Left forelimb (tissue), 1 donor: Measurements from ENCODE around the gene RBKS.
A peak's percentile ranks its signal among the peaks of the same experiment; 100 is the strongest.

Experiments used
- DNase-seq: peaks from one replicate; pipeline ENCODE4 v3.0.0-alpha.2; 2018; ENCODE audit warnings: low spot score

RBKS gene

GRCh38 chr2:27890146-27890923 is at the start of gene RBKS, which contains the start of gene BABAM2:
Gene RBKS, minus strand, starts transcription at chr2:27890387. Its CDS starts 42 bp downstream, at chr2:27890345.
Gene BABAM2, plus strand, starts transcription at chr2:27890729. Its CDS starts 3,828 bp downstream, at chr2:27894557.
- peak; percentile 91 for DNase-seq

DNA sequence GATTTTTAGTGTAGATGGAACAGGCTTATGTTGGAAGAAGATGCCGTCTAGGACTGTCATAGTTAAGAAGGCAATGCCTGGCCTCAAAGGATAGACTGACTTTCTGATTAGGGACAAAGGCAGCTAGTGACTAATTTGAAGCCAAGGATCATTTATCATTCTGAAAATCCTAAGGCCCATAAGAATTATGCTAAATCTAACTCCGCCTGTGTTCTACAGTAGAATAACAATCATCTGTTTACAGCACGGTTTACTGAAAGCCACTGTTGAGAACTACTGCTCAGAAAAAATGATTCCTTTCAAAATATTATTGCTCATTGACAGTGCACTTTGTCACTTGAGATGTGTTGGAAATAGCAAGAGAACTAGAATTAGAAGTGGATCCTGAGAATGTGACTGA is 44.8 kb upstream of the RBKS start:
- DNase-seq: no peak

GRCh38 chr2:27932396-27932795 is 42.2 kb upstream of the RBKS start:
- no peak for DNase-seq

DNA sequence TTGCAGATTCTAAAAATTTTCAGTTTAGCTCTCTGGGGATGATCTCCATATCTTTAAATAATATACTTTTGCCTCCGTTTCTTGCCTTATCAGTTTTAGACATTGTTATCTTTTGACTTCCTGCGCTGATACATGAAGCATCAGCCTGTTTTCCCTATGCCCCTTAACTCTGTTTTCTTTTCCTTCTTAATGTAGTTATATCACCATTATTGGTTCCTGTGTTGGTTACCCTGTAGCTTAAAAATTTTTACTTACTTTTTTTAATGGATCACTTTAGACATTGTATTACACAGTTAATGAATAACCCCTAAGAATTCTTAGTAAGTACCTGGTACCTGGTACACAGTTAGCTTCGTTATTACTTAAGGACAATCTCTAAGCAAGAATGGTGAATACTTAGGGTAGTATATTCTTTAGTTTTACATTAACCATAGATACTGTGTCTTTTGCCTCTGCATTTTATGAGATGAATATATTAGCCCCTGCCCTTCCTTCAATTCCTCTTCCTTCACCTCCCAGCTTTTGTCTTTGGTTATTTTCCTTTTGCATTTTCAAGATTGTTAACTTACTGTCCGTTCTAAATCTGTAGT is 41.3 kb upstream of the RBKS start:
- no peak for DNase-seq

DNA sequence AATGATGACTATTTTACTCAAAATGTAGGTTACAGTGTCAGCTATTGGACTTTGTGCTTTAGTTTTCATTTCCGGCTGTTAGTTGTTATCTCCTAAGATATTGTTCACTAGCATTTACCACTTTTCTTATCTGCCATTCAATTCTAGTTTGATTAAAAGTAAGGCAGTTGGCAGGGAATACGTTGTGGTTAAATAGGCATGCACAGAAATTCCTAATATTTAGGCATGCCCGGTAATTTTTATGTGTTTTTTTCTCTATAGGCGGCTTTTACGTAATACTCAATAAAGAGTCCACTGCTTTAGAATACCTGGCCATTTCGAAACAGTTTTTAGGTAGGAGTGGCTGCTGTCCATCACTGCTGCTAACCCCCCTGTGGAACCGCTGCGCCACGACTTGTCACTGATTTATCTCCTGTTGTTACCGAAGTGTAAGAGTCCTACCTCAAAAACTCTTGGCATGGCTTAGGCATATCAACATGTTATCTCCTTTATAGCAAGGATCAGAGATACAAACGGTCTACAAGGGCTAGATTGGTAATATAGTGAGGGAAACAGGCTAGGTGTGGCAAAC is 39.8 kb upstream of the RBKS start:
- no peak for DNase-seq

DNA sequence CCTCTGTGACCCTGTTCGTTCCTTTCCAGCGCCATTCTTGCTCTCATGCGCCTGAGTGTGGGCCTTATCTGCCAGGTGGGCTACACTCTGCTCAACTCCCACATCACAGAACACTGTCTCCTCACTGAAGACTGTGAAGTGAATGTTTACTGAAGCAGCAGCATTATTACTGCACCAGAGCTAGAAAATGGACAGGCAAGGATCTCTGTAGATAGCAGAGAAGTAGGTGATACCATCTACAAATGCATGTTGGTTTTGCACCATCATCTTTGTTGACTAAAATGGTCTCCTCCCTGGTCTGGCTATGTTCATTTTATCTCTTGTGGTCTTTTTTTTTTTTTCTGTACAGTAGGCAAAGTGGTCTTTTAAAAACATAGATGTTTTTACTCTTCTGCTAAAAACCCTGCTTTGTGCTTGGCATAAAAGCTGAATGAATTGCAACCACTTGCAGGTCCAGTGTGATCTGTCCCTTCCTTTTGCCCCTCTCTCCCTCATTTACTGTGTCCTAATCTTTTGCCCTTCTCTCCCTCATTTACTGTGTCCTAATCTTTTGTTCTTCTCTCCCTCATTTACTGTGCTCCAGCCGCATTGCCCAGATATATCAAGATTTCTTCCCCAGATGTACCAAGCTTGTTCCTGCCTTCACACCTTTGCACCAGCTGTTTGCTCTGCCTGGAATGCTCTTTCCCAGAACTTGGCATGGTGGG is 35.7 kb upstream of the RBKS start:
- no peak for DNase-seq

DNA sequence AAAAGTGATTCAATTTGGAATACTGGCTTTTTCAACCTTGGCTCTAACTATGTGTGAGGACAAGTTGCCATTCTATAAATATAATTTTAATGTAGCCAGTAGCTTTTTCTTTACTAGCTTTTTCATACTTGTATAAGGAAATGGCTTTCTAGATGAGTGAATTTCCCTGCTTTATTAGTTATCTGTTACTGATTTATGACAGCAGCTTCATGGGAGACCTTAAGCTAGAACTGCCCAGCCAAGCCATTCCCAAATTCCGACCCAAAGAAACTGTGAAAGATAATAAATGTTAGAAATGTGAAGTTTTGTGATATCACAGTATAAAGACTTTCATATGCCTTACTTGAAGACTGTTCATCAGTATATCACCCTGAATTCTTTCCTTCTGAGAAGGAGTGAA is 32.7 kb upstream of the RBKS start:
- no peak for DNase-seq

DNA sequence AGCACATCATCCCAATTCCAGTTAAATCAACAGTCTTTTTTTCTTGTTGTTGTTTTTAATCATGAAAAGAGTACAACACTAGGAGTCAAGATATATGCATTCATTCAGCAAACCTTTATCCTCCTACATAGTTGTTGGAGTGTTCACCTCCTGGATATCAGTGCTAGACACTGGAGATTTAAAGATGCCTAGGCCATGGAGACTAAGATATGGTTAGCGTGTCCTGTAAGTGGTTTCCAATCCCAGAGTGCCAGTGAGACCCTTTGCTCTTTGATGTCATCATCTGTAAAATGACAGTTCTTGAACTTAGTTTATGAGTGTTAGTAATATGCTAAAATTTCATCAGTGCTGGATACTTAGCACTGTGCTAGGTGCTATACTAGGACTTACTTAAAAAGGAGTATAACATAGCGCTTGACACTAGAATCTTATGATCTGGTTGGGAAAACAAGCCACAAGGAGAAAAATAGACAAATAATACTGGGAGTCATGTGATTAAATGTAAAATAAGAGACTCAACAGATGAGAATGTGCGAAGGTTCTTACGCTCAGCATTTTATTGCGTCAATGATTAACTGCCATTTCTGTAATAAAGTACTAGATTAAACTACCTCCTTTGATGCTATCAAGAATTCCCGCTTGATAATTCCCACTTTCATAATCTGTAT is 31.8 kb upstream of the RBKS start:
- DNase-seq: no peak

- no peak for DNase-seq
These were observed 31.2 kb upstream of the RBKS start for GRCh38 chr2:27921424-27921823.

- DNase-seq: no peak
These were observed 30.1 kb upstream of the RBKS start for GRCh38 chr2:27920148-27920885.

GRCh38 chr2:27916293-27916995 is 26.3 kb upstream of the RBKS start:
- DNase-seq: no peak

- no peak for DNase-seq
These were observed 25.7 kb upstream of the RBKS start for GRCh38 chr2:27915874-27916273.

- DNase-seq: no peak
These were observed 25.0 kb upstream of the RBKS start for GRCh38 chr2:27915191-27915590.

GRCh38 chr2:27914805-27915175 is 24.6 kb upstream of the RBKS start:
- DNase-seq: no peak

- DNase-seq: no peak
These were observed 24.0 kb upstream of the RBKS start for GRCh38 chr2:27914041-27914804.

DNA sequence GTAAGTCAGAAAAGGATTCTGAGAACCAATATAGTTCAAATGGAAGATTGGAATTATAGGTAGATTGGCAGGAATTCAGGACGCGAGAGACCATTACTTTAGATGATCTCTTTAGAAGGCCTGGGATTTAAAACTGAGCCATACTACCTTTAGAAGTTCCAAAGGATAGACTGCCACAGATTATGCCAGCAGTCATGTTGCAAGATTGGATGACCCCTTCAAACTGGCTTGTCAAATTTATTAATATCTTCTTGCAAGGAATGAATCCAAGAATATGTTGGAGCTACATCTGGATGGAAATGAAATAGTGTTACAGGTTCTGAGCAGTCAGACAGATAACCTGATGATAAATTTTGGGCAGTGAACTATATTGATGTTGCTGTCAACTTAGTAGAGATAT is 22.3 kb upstream of the RBKS start:
- no peak for DNase-seq

DNA sequence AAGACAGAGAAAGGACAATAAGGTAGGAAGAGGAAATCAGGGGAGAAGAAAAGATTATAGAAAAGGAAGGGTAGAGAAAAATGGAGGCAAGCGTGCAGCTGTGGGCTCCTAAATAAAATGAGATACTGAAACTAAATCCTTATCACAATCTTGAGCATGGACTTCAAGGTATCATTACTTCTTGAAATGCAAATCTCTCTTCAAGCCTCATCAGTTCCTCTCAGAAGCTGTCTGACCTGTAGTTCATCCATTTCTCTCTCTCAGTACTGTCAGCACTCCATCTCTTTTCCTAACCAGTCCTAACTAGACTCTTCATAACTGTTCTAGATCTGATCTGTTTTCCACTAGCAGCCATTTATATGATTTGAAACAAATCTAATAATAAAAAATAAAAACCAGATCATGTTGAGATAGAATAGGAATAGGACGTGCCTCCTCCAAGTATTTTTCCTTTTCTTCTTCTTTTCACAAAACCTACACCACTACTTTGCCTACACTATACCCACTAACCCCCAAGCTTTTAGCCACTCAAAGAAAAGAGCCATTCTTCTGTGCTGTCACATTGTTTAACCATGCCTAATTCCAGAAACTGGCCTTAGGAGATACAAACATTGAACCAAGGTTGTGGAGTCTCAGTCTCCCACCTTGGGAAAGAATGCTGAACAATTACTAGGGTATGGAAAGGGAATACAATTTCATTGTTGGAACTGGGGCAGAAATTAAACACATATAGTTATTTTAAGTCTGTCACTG is 21.4 kb upstream of the RBKS start:
- DNase-seq: no peak

DNA sequence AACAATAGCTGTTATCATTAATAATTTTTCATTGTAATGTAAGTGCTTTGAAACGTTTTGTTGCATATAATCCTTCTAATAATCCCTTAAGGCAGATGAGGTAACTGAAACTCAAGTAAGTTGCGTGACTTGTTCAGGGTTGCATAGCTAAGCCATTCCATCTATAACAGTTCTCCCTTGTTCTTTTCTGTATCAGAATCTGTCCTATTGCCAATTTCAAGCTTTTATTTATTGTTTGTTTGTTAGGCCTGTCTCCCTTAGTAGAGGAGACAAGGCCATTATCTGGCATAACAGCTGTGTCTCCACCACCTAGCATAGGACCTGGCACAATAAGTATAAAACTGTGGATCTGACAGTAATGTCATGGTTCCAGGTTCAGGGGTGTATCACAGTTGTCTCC is 19.7 kb upstream of the RBKS start:
- no peak for DNase-seq

DNA sequence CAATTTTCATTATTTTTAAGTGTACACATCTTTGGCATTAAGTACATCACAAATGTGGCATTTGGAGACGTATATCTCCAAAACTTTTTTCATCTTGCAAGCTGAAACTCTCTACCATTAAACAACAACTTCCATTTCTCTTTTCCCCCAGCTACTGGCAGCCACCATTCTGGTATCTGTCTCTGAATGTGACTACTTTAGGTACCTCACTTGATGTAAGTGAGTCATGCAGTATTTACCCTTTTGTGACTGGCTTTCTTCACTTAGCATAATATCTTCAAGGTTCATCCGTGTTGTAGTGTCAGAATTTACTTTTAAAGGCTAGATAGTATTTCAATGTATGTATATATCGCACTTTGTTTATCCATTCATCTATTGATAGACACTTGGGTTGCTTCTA is 17.4 kb upstream of the RBKS start:
- no peak for DNase-seq
